G401 (cell line): ENCODE measurements around the gene TGM1. TPM values are rescaled to one million over a fixed set of nuclear protein-coding genes. Genes with fewer than 3 reads are reported as not detected.

Experiments used
- DNase-seq: peaks from one replicate; pipeline ENCODE4 v3.0.0-alpha.2; 2015; ENCODE audit warnings: low spot score
- in situ Hi-C: cut with HindIII; loops from 2 replicates; pipeline ENCODE4 v1.10.0; 2016; ENCODE audit warnings: low sequenced_read_pairs, mixed read lengths
- total RNA-seq: library from RNA; depleted of rRNA; stranded (reverse); fragments of >200 nt; shearing (Covaris generic); gene quantifications from 2 replicates; pipeline ENCODE4 v1.2.3, GENCODE V29; 2014

TGM1 gene
- total RNA-seq, 1 experiment from 2014 or later: 0.10 TPM

DNA sequence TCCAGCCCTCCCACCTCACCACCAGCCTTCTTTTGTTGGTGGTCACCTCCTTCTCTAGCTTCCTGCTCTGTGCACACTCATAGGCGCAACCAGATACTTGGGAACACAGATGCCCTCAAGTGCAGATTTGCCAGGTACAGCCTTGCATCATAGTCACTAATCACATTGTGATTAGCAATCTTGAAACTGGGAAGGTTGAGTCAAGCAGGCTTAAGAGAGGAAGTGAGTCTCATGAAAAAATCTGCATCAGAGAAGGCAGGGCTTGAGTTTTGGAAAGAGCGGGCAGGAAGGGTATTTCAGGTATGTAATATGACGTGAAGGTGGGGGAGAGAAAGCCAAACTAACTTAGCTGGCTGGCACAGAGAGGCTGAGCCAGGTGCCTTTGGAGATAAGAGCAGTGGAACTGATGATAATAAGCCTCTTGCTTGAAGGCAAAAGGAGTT is 11.1 kb upstream of the TGM1 start:
- DNase-seq: no peak
- in situ Hi-C loops: no loop called here

DNA sequence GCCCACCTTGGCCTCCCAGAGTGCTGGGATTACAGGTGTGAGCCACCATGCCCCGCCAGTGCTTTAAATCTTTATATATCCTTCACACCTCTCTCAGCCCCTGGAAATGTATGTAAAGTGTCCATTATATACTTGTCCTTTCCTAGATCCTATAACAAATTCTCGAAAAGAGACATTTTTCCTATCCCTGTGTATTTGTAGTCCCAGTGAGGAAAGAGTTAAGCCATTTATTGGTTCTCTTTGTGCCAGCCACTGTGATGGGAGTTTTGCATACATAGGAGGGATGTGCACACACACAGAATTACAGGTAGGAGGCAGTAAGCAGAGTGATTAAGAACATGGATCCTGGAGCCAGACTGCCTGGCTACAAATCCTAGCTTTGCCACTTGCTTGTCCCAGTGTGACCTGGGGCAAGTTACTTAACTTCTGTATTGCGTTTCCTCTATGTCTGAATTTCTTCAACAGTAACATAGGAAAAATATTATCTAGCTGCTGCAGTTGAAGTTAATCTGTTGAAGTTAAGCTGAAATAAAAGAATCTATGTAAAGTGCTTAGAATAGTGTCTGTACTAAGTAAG is 10.5 kb upstream of the TGM1 start:
- no peak for DNase-seq
- in situ Hi-C loops: no loop called here

DNA sequence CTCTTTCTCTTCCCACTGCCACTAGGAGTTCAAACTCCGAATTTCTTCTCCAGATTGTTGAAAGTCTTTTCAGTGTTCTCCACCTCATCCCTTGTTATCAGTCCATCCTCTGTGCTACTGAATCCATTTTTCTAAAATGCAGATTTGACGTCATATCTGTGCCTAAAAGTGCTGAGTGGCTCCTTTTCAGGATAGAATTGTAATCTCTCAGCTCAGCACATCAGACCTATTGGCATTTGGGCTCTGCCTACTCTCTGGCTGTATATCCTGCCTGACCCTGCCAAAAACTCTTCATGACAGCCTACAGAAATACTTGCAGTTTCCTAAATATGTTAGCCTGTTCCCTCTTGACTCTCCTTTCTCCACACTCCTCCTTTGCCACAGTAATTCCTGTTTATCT is 9.5 kb upstream of the TGM1 start:
- DNase-seq: no peak
- in situ Hi-C loops: no loop called here

GRCh38 chr14:24271834-24272263 is 8.9 kb upstream of the TGM1 start:
- DNase-seq: no peak
- in situ Hi-C loops: no loop called here

DNA sequence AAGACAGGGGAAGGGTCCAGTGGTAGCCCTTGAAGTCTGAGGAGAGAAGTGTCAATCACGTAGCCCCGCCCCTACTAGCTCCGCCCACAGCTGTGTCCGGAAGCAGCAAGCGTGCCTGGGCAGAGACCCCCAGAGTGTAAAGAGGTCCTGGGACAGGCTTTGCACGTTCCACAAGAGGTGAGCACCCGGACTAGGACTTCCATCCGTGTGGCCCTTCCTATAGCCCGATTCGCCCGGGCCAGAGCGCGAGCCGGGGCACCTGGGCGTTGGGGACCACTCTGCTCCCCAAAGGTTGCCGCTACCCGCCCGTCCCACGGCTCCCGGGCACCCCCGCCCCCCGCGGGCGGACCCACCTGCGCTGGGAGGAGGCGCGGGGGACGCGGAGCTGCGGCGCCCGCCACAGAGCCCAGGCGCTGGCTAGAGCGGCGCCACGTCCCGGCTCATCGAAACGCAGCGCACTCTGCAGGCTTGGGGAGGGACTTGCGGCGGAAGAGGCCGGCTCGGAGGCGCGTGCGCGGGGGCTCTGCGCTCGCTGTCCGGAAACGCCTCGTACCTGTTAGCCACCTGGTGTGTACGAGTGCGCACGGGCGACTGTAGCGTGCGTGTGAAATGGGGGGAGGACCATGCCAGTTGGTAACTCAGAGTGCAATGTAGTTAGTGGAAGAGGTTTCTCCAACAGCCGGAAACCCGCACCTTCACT is 8.3 kb upstream of the TGM1 start, which contains the start of gene RABGGTA:
TSS of gene RABGGTA (minus strand) at position 464 of the 700 bp plus-strand sequence. CDS start 482 bp downstream, outside the sequence.
- in situ Hi-C loops: no loop called here
- DNase-seq: peak; percentile 88

DNA sequence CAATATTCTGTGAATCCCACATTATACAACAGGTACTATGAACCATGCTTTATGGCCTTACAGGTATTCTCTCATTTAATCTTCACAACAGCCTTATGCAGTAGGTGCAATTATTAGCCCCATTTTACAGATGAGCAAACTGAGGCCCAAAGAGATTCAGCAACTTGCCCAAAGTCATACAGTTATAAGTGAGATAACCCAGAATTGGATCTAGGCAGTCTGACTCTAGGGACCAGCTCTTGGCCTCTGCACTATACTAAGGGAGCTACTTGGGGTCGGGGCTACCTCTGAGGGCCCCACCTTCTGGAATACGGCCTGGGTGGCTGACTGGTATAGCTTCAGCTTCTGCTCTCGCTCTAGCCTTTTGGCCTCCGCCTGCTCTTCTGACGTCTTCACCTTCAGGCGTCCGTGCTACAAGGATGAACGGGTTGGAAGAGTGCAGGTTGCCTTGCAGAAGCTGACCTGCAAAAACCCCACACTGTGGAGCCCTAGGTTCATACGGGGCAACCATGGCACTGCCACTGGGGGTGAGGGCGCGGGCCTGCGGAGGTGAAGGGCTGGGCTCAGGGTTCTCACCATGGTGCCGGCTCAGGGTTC is 7.7 kb upstream of the TGM1 start:
- DNase-seq: no peak
- in situ Hi-C loops: no loop called here

DNA sequence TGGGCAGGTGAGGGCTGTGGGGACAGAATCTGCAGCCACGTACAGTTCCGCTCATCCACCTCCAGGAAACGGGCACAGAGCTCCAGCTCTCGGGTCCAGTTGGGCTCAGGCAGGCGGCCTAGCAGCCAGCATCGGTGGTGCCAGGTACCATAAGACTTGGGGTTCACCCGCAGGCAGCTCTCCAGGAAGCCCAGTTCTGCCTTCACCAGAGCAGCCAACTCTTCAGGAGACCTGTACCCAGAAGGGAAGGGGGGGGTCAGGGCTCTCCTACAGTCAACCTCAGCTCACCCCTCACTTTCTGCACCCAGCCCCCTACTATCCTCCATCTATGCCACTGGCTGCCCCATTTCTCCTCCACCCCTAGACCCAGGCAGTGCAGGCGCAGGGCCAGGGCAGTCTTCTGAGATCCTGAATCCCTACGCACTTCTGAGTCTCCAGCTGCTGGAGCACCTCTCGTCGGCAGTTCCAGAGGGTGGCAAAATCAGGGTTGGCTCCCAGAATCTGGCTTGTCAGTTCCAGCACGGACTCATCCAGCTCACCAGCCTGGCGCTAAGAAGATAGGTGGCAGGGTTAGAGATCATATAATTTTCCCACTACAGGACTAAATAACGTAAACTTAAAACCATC is 7.0 kb upstream of the TGM1 start:
- no peak for DNase-seq

GRCh38 chr14:24269368-24269767 is 6.4 kb upstream of the TGM1 start:
- no peak for DNase-seq
- in situ Hi-C loops: no loop called here

More for the DNA sequence above, 7.0 kb upstream of the TGM1 start:
- in situ Hi-C loops: no loop called here

DNA sequence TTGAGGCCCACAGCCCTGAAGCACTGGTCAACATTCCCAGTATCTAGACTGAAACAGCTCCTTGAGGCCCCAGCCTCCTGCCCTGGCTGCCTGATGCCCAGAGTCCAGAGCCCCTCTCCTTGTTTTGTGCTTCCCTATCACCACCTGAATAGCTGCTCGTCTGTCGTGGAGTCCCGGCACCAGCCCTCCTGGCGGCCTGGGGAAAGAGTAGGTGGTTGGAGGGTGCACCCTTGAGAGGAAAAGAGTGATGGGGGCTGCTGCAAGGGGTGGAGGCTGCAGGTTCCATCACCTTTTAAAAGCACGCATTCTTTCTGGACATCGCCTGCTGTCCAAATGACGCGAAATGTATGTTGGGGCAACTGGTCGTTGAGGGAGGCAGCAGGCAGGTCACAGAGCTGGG is 5.2 kb upstream of the TGM1 start:
- no peak for DNase-seq
- in situ Hi-C loops: no loop called here

DNA sequence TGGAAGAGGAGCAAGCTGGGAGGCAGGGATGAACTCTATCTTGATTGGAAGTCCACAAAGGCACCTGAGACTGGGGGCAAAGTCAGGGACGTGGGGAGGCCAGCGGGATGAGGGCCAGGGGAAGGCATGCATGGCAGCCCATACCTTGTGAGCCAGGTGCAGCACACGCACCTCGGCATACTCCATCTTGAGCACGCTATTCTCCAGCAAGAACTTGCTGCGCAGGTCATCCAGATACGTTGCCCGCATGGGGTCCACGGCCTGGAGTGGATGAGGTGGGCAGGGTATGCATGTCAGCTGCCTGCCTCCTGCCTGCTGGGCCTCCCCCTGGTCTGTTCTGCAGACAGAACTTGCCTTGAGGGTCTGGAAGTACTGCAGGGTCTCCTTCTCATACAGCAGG is 4.5 kb upstream of the TGM1 start:
- in situ Hi-C loops: no loop called here
- no peak for DNase-seq

DNA sequence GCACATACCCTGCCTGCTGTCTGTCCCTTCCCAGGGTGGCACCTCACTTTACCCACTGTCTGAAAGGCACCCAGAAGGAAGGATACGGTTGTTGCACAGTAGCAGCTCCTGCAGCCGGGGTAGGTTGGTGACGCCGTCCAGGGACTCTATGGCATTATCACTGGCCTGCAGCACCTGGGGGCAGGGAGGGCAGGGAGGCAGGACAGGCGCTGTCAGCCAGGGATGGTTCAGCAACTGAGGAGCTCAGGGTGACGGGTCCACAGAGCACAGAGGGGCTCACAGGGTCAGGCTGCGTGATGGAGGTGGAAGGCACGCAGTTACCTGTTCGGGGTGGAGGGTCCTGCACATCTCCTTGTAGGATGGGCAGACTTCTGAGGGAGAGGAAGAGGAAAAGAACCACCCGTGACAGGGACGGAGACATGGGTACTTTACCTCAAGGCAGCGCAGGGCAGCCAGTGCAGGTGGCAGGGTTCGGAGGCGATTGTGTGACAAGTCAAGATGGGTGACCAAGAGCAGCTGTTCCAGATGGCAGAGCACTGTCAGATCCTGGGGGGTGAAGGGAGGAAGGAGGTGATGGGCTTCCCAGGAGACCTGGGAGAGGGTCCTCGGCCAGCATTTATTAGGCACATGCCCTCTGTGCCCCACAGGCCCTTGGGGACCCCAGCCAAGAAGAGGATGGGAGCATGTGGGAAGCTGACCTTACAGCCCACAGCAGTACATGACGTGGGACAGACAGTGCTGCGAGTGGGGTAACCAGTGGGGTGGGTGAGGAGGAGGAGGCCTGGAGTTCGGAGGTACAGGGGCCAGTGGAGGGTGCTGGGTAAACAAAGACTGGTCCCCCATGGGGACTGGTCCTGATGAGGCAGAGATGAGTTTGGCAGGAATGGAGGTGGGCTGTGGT is 3.6 kb upstream of the TGM1 start:
- in situ Hi-C loops: no loop called here
- no peak for DNase-seq

DNA sequence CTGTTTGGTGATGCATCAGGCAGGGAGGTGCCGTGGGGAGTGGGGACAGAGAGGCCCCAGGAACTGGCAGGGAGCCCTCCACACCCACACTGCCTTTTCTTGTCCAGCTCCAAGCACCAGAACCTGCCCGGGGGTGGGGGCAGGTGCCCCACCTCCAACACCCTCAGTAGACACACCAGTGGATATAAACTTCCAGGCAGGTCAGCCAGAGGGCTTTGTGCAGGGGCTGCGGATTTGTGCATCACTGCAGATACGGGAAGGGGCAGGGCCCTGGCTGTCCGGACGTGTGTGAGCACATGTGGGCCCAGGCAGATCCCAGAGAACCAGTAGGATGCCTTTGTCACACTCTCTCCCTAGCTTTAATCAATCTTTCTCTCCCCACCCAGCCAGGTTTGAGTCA is 1.3 kb upstream of the TGM1 start:
- in situ Hi-C loops: no loop called here
- DNase-seq: no peak

DNA sequence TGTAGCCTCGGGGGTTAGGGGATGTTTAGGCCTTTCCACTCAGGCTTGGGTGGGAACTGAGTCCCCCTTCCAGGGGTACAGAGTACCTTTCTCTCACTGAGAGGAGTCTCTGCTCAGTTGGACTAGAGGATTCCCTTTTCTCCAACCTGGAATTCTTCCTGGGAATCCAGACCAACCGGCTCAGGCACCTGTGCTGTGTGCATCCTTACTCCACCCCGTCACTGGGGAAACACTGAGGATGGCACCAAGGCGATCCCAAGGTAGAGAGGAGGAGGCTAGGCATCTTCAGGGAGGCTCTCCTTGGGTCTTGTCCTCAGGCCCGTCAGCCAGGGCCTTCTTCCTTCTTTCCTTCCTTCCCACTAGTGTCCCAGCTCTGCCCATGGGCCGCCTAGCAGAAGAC is 871 bp upstream of the TGM1 start:
- no peak for DNase-seq
- in situ Hi-C loops: no loop called here

DNA sequence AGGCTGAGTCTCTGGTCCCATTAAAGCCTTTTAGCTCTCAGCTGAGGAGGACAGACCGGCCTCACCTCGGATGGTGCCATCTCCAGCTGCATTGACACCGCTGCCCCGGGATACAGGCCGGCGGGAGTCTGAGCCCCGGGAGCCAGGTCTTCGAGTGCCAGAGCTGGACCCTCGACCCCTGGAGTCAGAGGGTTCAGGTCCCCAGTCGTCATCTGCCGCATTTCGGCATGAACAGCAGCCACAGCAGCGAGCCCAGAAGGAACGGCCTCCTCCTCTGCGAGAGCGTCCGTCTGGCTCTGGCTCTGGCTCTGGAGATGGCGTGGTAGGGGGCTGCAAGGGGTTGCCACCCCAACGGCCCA is 1.0 kb downstream of the TGM1 start:
- in situ Hi-C loops: no loop called here
- DNase-seq: no peak

DNA sequence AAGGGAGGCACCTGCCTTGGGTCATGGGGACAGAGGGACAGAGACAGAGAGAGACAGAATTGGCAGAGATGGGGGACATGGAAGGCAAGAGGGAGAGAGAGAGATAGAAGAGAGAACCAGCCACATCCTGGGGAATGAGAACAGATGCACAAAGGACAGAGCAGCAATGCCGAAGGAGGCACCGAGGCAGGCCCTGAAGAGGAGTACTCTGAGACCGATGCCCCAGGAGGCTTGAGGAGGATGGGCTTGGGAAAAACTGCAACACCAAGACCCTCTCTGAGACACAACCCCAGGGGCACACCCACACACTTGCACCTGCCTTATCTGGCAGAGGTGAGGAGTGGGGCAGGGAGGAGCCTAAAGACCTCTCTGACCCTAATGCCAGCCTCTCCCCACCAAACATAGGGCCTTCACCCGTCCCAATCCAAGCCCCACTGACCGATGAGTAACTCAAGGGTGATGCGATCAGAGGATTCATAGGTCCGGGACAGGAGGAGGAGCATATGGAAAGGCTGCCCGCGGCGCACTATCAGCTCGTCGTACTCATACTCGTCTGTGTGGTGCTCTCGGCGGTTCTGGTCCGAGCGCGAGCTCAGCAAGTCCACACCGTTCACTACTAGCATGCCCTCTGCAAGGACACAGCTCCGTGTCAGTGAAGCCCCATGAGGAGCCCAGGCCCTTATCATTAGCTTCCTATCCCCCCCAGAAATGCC is 1.6 kb downstream of the TGM1 start:
- in situ Hi-C loops: no loop called here

GRCh38 chr14:24260780-24261157 is 2.2 kb downstream of the TGM1 start:
- in situ Hi-C loops: no loop called here
- no peak for DNase-seq

More for the DNA sequence above, 1.6 kb downstream of the TGM1 start:
- no peak for DNase-seq

DNA sequence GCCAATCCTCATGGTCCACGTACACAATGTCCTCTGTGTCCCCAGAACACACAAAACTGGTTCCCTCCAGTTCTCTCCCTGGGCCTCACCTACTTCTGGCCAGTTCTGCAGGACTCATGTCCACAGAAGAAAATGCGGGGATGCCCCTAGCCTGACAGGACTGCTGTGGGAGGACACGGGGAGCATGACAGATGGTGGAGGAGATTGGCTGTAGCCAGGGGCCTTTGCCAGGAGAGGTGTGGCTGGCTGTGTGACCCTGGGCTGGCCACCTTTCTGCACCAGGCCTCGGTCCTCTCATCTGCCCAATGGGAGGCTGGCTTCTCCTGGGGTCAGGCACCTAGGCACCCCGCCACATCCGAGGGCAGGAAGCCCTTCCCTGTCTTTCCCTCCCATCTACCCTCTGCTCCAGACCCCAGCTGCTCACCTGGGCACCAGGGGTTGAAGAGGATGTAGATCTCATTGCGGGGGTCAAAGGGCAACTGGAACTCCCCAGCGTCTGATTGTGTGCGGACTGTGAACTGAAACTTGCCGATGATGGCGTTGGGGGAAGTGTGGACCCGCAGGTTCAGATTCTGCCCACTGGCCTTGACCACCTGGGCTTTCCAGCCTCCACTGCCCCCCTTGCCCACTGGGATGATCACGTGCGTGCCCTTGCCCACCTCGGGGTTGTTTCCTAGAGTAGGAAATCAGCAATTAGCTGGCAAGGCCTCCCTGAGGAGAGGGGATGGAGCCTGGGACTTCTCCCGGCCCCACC is 2.8 kb downstream of the TGM1 start:
- DNase-seq: no peak
- in situ Hi-C loops: no loop called here
